ACHN (cell line): ENCODE measurements around the gene CERK.

Source experiments
- DNase-seq: peaks from one replicate; pipeline ENCODE4 v3.0.0-alpha.2; 2015
- in situ Hi-C: cut with HindIII; loops from 2 replicates; pipeline ENCODE4 v1.10.0; 2017; ENCODE audit warnings: low sequenced_read_pairs, low pct_ligation_motif_present, low pct_unique_long_range_greater_than_20kb

The CERK gene

GRCh38 chr22:46660604-46661201 lies 77.3 kb downstream of the CERK start:
- DNase-seq = no peak
- in situ Hi-C loops = no loop called here

- no peak for DNase-seq
- in situ Hi-C loops = no loop called here
Observed at GRCh38 chr22:46659791-46660186, 78.3 kb downstream of the CERK start.

- in situ Hi-C loops = no loop called here
- DNase-seq = no peak
Observed at GRCh38 chr22:46659059-46659790, 78.8 kb downstream of the CERK start.

GRCh38 chr22:46657996-46658947 lies 79.8 kb downstream of the CERK start:
- in situ Hi-C loops = no loop called here
- no peak for DNase-seq

- in situ Hi-C loops = no loop called here
- DNase-seq = no peak
Observed at GRCh38 chr22:46657655-46657953, 80.4 kb downstream of the CERK start.

- no peak for DNase-seq
- in situ Hi-C loops = no loop called here
Observed at GRCh38 chr22:46656856-46657654, 81.0 kb downstream of the CERK start.

GRCh38 chr22:46655861-46656608 lies 82.0 kb downstream of the CERK start:
- in situ Hi-C loops = no loop called here
- no peak for DNase-seq

- DNase-seq = no peak
- in situ Hi-C loops = no loop called here
Observed at GRCh38 chr22:46654927-46655595, 83.0 kb downstream of the CERK start.

GRCh38 chr22:46654426-46654825 lies 83.6 kb downstream of the CERK start:
- in situ Hi-C loops = no loop called here
- DNase-seq = no peak

- in situ Hi-C loops = no loop called here
- DNase-seq = no peak
Observed at GRCh38 chr22:46653596-46653995, 84.5 kb downstream of the CERK start.

- no peak for DNase-seq
- in situ Hi-C loops = no loop called here
Observed at GRCh38 chr22:46652847-46653331, 85.2 kb downstream of the CERK start.

- in situ Hi-C loops = no loop called here
- DNase-seq = no peak
Observed at GRCh38 chr22:46652081-46652846, 85.8 kb downstream of the CERK start.

GRCh38 chr22:46651316-46651715 lies 86.7 kb downstream of the CERK start:
- no peak for DNase-seq
- in situ Hi-C loops = no loop called here

GRCh38 chr22:46650078-46650810 lies 87.8 kb downstream of the CERK start:
- in situ Hi-C loops = no loop called here
- no peak for DNase-seq

- no peak for DNase-seq
- in situ Hi-C loops = no loop called here
Observed at GRCh38 chr22:46649141-46650077, 88.6 kb downstream of the CERK start.
